HL-60/S4 (cell line): ENCODE results near the gene RAX.

ENCODE experiments used
- in situ Hi-C: fragments of 300-500 bp; cut with MboI; formaldehyde crosslinking; loops from 2 replicates; pipeline ENCODE4 v1.14.3; 2022; ENCODE audit warnings: low sequenced_read_pairs

The RAX gene

DNA sequence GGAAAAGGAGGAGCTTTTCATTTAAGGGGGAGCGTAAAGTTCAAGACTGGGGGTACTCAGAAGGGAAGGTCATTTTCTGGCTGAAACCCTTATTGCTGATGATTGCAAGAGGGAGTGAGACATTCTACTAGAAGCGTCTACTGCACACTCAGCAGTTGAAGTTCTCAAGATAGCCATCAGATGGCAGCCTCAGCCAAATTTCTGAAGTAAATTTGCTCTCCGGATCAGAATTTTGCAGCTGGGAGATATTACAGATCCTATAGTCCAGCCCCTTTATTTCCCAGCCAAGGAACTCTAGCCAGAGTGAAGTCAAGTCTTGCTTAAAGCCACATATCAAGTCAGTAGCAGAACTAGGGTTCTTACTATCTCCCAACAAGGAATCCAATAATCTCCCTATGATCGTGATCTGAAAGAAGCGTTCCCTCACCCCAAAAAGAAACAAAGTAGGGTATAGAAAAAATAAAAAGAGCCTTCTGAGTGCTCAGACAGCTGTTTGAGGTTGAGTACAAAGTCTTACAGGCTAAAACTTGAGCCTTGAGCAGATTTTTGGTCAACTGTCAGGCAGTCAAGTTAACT lies 24.0 kb downstream of the RAX start:
- in situ Hi-C loops = no loop called here

DNA sequence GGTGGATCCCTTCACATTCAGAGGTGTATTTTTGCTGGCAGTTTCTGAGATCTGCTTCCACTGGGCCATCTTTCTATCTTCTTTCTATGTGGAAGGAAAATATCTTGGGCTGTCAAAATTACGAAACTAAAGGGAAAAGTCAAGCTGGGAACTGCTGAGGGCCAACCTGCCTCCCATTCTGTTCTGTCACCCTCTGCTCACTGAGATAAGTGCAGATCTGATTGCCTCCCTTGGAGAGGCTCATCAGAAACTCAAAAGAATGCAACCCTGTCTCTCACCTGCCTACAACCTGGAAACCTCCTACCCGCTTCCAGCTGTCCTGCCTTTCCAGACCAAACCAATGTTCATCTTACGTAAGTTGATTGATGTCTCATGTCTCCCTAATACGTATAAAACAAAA lies 26.5 kb downstream of the RAX start:
- in situ Hi-C loops = no loop called here

DNA sequence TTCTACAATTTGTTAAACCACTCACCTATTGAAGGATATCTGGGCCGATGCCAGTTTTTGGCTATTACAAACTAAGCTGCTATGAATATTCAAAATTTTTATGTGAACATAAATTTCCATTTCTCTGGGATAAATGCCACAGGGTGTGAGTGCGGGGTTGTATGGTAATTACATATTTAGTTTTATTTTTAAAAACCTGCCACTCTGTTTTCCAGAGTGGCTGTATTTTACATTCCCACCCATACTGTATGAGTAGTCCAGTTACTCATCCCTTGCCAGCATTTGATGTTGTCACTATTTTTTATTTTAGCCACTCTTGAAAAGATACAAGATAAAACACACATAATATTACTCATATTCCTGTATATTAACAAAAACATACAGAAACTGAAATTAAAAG lies 30.3 kb downstream of the RAX start:
- in situ Hi-C loops = no loop called here

DNA sequence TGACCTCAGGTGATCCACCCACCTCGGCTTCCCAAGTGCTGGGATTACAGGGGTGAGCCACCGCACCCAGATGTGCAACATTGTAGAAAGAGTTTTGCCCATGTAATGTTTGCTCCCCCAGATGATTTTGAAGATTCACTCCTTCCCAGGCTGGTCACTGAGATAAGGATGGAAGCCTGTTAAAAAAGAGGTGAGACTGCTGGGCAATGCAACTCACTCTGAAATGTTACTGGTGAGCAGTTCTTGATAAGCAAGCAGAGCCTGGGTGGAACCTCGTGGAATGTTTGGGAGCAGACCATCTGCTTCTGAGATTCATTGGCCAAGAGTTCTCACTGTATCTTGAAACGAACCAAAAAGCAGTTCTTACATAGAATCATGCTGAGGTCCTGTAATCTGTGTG lies 33.6 kb downstream of the RAX start:
- in situ Hi-C loops = no loop called here

DNA sequence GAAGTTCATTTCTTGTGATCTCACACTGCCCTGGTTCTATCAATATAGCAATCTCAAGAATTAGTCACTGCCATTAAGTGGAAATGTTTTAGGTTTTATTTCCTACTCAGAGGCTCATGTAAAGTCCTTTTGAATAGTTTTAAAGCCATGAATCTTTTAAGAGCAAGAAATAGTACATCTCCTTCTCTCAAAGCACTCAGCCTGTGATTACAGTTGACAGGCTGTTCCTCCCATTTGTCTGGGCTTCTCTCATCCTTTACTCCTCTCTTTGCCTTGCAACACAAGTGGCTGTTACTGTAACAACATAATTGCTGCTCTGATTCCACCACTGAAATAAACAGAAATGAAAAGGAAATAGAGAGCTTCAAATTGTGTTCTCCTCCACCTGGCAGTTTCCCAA lies 34.9 kb downstream of the RAX start:
- in situ Hi-C loops = no loop called here

DNA sequence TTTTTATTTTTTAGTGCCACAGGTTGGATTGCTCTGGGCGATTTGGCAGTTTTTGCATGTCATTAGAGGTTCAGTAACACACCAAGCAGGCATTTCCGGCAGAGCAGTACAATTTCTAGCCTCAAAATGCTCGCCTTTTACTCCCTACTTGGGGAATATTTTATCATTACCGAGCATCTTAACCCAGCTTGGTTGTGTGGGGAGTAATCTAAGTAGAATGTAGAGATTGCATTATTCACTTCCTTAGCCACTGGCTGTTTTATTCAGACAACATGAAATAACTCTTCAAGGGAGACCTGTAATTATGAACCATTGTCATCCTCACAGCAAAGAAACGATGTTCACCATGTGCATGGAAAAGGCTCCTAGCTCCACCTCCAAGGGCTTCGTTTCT lies 40.2 kb downstream of the RAX start:
- in situ Hi-C loops = no loop called here

DNA sequence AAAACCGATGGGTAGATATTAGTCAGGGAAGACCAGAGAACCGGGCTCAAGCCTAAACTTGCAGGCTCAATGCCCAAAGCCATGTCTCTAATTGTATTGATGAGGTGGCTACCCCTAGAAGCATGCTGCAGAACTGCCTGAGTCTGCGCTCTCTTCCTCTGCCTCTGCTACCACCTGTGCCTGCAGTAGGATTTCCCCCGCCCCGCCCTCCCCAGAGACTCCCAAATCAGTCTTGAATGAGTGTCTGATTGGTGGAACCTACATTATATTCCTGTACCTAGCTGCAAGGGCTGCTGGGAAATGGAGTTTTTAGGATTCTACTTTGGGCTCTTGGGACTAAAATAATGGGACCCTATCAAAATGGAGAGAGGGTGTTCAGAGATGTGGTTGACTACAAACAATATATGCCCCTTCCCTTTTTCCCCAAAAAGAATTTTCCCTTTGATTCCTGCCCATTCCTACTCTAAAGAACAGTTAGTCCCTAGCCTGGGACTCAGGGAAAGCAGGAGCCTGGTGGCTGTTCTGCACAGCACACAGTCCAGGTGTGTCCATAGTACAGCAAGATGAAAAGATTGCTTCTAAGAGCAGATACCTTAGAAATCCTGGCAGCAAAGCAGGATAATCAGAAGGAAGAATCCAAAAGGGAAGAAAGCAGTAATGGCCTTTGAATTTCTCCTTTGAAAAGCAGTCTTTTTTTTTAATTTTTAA lies 40.8 kb downstream of the RAX start:
- in situ Hi-C loops = no loop called here

DNA sequence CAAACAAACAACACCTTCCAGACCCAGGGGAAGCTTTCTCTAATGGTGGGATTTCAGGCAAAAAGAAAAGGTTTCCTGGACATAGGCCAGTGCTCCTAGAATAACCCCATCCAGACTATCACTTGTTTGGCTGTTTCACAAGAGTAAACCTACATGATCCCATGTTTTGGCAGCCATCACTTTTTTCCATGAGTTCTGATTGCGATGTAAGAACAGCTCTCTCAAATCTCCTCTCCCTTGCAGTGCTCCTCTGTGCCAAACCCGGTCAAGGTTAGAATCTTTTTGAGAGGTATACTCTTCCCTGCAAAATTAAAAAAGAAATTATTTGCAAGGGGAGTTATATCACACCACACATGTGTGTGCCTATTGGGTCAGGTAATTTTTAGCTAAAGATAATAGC lies 41.4 kb downstream of the RAX start:
- in situ Hi-C loops = no loop called here

DNA sequence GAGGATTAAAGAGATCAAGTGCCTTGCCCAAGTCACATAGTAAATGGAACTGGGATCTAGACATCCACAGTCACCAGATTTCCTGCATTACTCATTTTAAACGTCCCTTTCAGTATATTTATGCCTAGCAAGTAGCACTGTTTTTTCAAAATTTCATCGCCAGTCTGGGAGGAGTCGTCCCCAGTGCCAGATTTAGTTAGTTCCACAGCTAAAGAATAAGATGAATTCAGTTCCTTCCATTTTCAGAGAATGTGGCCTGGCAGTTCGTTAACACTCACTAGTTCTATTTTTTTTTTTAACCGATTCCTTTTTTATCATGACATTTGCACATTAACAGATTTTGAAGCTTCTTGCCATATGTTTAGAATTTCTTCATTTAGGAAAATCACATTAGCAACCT lies 42.1 kb downstream of the RAX start:
- in situ Hi-C loops = no loop called here

DNA sequence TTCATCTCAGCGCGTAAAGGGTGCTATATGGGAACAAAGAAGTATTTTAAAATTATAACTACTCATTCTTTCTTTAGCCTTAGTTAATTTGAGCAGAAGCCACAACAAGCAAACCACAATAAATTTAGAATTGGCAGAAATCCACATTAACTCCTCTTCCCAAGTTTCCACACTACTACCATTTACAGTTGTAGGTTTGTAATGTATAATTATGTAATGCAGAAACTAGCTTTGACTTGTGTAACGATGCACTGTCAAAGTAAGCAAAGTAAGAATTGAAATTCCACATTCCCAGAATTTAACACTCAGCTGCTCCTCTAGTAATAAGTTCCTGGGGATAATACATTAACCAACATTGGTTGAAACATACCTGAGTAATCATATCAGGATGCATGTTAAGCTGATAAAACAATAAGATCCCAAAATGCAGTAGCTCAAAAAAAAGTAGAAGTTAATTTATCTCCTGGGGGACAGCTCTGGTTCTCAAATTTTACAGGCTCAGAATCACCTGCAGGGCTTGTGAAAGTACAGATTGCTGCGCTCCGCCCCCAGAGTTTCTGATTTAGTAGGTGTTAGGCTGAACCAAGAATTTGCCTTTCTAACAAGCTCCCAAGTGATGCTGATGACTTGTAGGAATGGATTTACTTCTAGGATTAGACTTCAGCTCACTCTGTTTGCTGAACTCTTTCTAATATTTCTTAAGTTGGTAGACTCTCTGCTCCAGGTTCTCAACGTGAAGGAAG lies 43.4 kb downstream of the RAX start:
- in situ Hi-C loops = no loop called here

DNA sequence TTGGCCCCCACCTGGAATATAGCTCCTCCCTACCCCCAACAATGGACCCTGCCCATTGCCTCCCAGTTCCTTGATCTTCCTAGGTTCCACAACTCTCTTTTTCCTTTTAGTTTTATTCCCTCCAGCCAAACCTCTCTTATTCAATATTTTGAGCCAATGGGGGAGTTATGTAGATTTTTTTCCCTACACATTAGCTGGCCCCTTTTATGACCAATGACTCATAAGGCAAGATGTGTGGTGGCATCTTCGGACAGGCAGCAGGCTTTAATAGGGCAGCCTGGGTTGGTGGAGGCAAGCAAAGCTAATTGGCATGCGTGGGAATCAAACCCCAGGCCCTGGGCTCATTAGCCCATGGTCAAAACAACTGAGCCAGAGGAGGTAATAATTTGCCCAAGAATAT lies 44.1 kb downstream of the RAX start:
- in situ Hi-C loops = no loop called here

DNA sequence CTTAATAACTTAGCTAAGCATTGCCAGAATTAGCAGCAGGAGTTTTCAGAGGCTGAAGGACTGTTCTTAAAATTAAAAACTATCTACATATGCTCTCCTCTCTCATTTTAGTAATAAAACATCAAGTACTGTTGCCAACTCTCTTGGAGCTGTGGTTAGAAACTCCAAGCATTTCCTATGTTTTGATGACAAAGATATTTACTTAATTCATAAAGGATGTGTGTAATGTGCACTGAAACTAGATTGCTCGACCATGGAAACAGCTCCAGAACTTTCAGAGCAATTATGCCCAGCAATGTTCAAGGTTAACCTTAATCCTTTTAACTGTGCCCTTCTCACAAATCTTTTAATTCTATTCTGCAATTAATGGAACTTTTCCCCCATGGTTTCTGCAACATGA lies 44.9 kb downstream of the RAX start:
- in situ Hi-C loops = no loop called here

DNA sequence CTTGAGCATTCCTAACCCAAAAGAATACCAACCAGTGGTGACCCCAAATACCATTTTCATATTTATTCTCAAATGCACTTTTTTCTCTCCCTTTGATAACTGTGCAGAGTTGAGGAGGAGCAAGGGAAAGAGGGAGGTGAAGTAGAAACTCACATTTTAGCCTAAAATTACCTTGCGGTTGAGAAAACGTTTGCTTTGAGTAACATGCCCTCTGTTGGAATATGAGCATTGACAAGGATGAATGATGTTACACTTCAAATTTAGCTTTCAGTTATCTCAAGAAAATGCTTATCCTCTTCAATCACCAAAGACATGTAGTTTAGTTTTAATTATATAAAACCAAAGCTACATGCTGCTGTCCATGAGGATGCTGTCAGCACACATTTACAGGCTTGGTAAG lies 50.9 kb downstream of the RAX start:
- in situ Hi-C loops = no loop called here

DNA sequence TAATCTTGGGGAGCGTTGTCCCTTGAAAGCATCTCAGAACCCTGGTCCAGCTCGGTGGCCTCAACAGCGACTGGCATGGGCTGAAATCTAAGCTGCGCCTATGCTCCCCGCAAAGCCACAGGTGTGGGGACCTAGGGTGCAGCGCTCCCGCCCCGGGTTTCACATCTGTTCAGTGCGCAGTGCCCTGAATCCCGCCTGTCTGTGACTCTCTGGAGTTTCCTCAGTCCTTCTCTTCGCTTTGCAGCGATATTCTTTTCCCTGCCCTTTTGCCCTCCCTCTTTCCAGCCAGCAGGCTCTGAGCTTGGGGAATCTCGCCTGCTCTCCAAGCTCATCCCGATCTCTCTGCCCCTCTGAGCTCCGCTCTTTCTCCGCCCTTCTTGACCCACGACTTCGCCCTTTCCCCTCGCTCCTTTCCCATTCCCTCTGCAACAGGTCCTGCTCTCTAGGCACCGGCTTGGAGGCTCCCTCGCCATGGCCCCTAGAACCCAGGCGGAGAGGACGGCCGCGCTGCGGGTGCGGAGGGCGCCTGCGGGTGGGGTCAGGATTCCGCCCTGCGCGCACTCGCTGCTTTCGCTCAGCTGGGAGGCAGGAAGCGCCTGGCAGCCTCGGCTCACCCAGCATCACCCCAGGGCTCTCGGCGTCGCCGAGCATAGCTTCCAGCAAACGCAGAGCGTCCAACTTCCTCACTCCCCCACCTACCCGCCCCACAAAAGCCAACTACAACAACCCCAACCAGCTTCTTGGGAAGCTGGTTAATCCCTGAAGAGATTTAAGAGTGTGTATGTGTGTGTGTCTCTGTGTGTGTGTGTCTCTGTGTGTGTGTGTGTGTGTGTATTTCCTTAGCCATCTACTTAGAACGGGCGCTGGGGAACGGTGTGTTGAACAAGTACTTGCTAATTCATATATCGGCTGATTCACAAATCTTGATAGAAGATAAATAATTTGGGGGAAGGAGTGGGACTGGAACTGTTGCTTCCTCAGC lies 52.2 kb downstream of the RAX start:
- in situ Hi-C loops = no loop called here

DNA sequence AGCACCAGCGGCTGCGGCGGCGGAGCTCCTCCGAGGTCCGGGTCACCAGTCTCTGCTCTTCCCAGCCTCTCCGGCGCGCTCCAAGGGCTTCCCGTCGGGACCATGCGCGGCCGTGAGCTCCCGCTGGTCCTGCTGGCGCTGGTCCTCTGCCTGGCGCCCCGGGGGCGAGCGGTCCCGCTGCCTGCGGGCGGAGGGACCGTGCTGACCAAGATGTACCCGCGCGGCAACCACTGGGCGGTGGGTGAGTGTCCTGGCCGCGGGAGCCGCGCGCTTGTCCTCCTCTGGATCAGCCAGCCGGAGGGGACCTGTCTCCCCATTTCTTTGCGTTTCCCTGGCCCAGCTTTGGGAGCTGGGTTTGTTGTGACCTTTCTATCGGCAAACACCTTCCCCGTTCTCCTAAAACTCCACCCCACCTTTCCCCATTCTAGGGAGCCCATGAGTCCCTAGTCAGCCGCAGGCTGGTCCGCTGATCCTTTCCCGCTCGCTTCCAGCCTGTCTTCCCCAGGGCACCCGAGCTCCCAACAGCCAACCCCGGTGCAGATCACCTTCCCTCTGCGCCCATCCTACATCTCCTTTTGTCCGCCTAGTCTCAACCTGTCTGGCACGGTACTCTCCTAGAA lies 53.0 kb downstream of the RAX start:
- in situ Hi-C loops = no loop called here

DNA sequence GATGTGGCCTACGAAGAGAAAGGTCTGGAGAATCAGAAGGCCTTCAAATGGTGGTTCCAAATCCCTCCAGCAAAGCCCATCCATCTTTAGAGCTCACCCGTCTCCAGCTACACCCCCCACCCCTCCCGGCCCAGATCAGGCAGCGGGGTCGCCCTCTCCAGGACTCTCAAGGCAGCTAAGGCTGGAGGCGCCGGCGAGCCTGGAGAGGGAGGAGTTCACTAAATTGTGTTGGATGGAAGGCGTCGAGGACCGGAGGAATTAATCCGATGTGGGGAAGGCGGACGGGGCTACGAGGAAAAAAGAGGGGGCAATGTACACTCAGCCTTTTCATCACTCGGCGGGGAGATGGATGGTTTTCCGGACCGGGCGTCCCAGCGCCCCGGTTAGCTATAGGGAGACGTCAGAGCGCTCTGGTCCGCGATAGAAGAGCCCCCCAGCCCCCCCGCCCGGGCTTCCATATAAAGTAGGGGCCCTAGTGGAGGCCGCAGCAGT lies 53.5 kb downstream of the RAX start, which contains the start of gene GRP:
Gene GRP (plus strand): TSS at position 487 of the 492 bp plus-strand sequence. CDS start 108 bp downstream, outside the sequence.
- in situ Hi-C loops = no loop called here

DNA sequence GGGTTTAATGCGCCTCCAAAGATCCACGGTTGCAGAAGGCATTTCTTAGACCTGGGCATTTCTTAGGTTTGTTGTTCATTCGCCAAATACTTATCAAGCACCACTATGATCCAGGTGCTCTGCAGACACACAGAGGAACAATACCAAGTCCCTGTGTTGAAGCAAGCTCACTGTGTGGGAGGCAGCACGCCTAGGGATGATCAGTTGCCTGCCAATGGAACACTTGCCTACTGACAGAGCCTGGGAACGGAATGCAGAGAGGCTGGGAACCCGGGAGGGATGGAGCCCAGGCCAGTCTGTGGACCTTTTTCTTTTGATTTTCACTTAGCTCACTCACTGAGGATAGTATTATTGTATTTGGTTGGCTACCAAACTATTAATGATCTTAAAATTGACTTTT lies 55.2 kb downstream of the RAX start:
- in situ Hi-C loops = no loop called here
